Spinal cord (tissue), 10 donors: Measurements from ENCODE around the gene TFCP2. TPM values are rescaled to one million over a fixed set of nuclear protein-coding genes. Genes with fewer than 3 reads are reported as not detected.

ENCODE experiments used
- DNase-seq, 6 donors: peaks; one replicate each; pipeline versions ENCODE4 v3.0.0 to v3.0.0-alpha.2; 2013 to 2015; ENCODE audit warnings: low spot score in 6 of 6, low read depth in 4 of 6
- H3K27ac ChIP-seq: one replicate; pipeline ENCODE4 v1.5.1; 2013; ENCODE audit warnings: low read depth, low read length, control low read depth
- H3K27me3 ChIP-seq: one replicate; pipeline ENCODE4 v1.6.1; 2013; ENCODE audit warnings: low read length; ENCODE audit not compliant: control insufficient read depth, insufficient read depth
- H3K36me3 ChIP-seq: one replicate; pipeline ENCODE4 v1.6.1; 2013; ENCODE audit warnings: low read length; ENCODE audit not compliant: control insufficient read depth, insufficient read depth
- H3K4me1 ChIP-seq: one replicate; pipeline ENCODE4 v1.6.1; 2013; ENCODE audit warnings: low read length; ENCODE audit not compliant: control insufficient read depth, insufficient read depth
- H3K4me3 ChIP-seq: one replicate; pipeline ENCODE4 v1.5.1; 2013; ENCODE audit warnings: low read depth, low read length, control low read depth
- H3K9me3 ChIP-seq: one replicate; pipeline ENCODE4 v1.6.1; 2013; ENCODE audit warnings: low read length; ENCODE audit not compliant: control insufficient read depth, insufficient read depth
- WGBS: methylation state at CpG from one replicate; pipeline ENCODE4 v1.1.5; 2013; ENCODE audit warnings: missing lambda C conversion rate; ENCODE audit not compliant: insufficient coverage; 5-methylcytosine and 5-hydroxymethylcytosine counted together
- polyA plus RNA-seq, 2 donors: library from polyadenylated mRNA; unstranded; fragments of 120-200 nt; gene quantifications; one replicate each; pipeline ENCODE4 v1.2.1, GENCODE V29; 2013; ENCODE audit not compliant: insufficient read length in 2 of 2
- total RNA-seq, 2 donors: library from RNA; depleted of rRNA in 1 of 2; stranded (reverse); fragments of 120-200 nt in 1 of 2; fragments of >200 nt in 1 of 2; gene quantifications; one replicate each; pipeline versions ENCODE4 v1.2.3 to v1.2.4, GENCODE V29; 2013 to 2014
- donor health status: healthy.

Gene TFCP2
- total and polyA plus RNA-seq, 4 donors = 23.2 to 50.6 (median 36.4) TPM

GRCh38 chr12:51131745-51132521 lies 41.0 kb downstream of the TFCP2 start:
- H3K36me3 ChIP-seq = peaks cover 5% of the 10 kb centered on the region
- no peaks in the 10 kb centered on the region for H3K4me1 ChIP-seq
- H3K27ac ChIP-seq = no peak overlapping the region
- no peak for DNase-seq
- no peaks in the 10 kb centered on the region for H3K9me3 ChIP-seq
- H3K4me3 ChIP-seq = no peak overlapping the region
- no peaks in the 10 kb centered on the region for H3K27me3 ChIP-seq
- no CpG with 5 or more reads among the region's 5 CpGs for WGBS

GRCh38 chr12:51128919-51129318 lies 44.0 kb downstream of the TFCP2 start:
- WGBS = no CpG with 5 or more reads among the region's 3 CpGs
- no peaks in the 10 kb centered on the region for H3K4me1 ChIP-seq
- no peaks in the 10 kb centered on the region for H3K9me3 ChIP-seq
- no peak for DNase-seq
- H3K27me3 ChIP-seq = no peaks in the 10 kb centered on the region
- H3K27ac ChIP-seq = no peak overlapping the region
- H3K4me3 ChIP-seq = no peak overlapping the region
- peaks cover 6% of the 10 kb centered on the region for H3K36me3 ChIP-seq

GRCh38 chr12:51127050-51127729 lies 45.7 kb downstream of the TFCP2 start:
- no peak overlapping the region for H3K4me3 ChIP-seq
- no peaks in the 10 kb centered on the region for H3K9me3 ChIP-seq
- WGBS = no CpG with 5 or more reads among the region's 2 CpGs
- DNase-seq = no peak
- no peaks in the 10 kb centered on the region for H3K4me1 ChIP-seq
- H3K27ac ChIP-seq = no peak overlapping the region
- H3K36me3 ChIP-seq = peaks cover 6% of the 10 kb centered on the region
- no peaks in the 10 kb centered on the region for H3K27me3 ChIP-seq

- H3K4me3 ChIP-seq = no peak overlapping the region
- no peaks in the 10 kb centered on the region for H3K4me1 ChIP-seq
- WGBS = no CpG with 5 or more reads among the region's 2 CpGs
Measured at GRCh38 chr12:51126297-51126696, 46.6 kb downstream of the TFCP2 start.

GRCh38 chr12:51124504-51124903 lies 48.4 kb downstream of the TFCP2 start:
- H3K4me1 ChIP-seq = no peaks in the 10 kb centered on the region
- peaks cover 4% of the 10 kb centered on the region for H3K36me3 ChIP-seq
- no peak overlapping the region for H3K27ac ChIP-seq
- 89% methylated on average over 14 of the region's 14 CpGs for WGBS
- DNase-seq = no peak
- H3K9me3 ChIP-seq = no peaks in the 10 kb centered on the region
- H3K27me3 ChIP-seq = no peaks in the 10 kb centered on the region
- no peak overlapping the region for H3K4me3 ChIP-seq

More at GRCh38 chr12:51126297-51126696, 46.6 kb downstream of the TFCP2 start:
- Histone ChIP-seq H3K36me3 (peaks cover 6% of the 10 kb centered on the region), H3K27me3 (no peaks in the 10 kb centered on the region), H3K27ac (no peak overlapping the region), H3K9me3 (no peaks in the 10 kb centered on the region)
- DNase-seq = no peak

GRCh38 chr12:51122844-51123243 lies 50.1 kb downstream of the TFCP2 start:
- no peak for DNase-seq
- no peaks in the 10 kb centered on the region for H3K27me3 ChIP-seq
- no peaks in the 10 kb centered on the region for H3K9me3 ChIP-seq
- peaks cover 8% of the 10 kb centered on the region for H3K36me3 ChIP-seq
- H3K4me1 ChIP-seq = no peaks in the 10 kb centered on the region
- H3K27ac ChIP-seq = no peak overlapping the region
- H3K4me3 ChIP-seq = no peak overlapping the region

GRCh38 chr12:51118706-51119105 lies 54.2 kb downstream of the TFCP2 start:
- WGBS = no CpG with 5 or more reads among the region's 3 CpGs
- no peak for DNase-seq
- Histone ChIP-seq H3K27me3 (no peaks in the 10 kb centered on the region), H3K4me1 (no peaks in the 10 kb centered on the region), H3K36me3 (peaks cover 10% of the 10 kb centered on the region), H3K27ac (no peak overlapping the region), H3K9me3 (no peaks in the 10 kb centered on the region), H3K4me3 (no peak overlapping the region)

- Histone ChIP-seq H3K27me3 (no peaks in the 10 kb centered on the region), H3K4me1 (no peaks in the 10 kb centered on the region), H3K9me3 (no peaks in the 10 kb centered on the region), H3K4me3 (no peak overlapping the region), H3K27ac (no peak overlapping the region), H3K36me3 (peaks cover 18% of the 10 kb centered on the region)
- no peak for DNase-seq
Measured at GRCh38 chr12:51115533-51115932, 57.4 kb downstream of the TFCP2 start.

- Histone ChIP-seq H3K36me3 (peaks cover 33% of the 10 kb centered on the region), H3K27ac (no peak overlapping the region), H3K27me3 (no peaks in the 10 kb centered on the region), H3K4me1 (no peaks in the 10 kb centered on the region), H3K9me3 (no peaks in the 10 kb centered on the region), H3K4me3 (no peak overlapping the region)
- no peak for DNase-seq
- whole genome bisulfite sequencing = 100% methylated on average over 3 of the region's 4 CpGs
Measured at GRCh38 chr12:51108136-51108535, 64.8 kb downstream of the TFCP2 start.

- Histone ChIP-seq H3K9me3 (no peaks in the 10 kb centered on the region), H3K27ac (no peak overlapping the region), H3K4me3 (no peak overlapping the region), H3K36me3 (peaks cover 35% of the 10 kb centered on the region), H3K4me1 (no peaks in the 10 kb centered on the region), H3K27me3 (no peaks in the 10 kb centered on the region)
- no peak for DNase-seq
Measured at GRCh38 chr12:51103977-51104376, 69.0 kb downstream of the TFCP2 start.
